Activated naive CD4-positive, alpha-beta T cell (primary cell): ENCODE results near the gene DSCAML1.

ENCODE experiments used
- DNase-seq, 4 experiments: peaks; one replicate each; lab custom pipeline; 2025; lab: John Stamatoyannopoulos, UW

DSCAML1 gene

GRCh38 chr11:117520966-117521365 lies 276.1 kb downstream of the DSCAML1 start:
- DNase-seq, result no peak

GRCh38 chr11:117520201-117520600 lies 276.8 kb downstream of the DSCAML1 start:
- DNase-seq, result no peak

DNA sequence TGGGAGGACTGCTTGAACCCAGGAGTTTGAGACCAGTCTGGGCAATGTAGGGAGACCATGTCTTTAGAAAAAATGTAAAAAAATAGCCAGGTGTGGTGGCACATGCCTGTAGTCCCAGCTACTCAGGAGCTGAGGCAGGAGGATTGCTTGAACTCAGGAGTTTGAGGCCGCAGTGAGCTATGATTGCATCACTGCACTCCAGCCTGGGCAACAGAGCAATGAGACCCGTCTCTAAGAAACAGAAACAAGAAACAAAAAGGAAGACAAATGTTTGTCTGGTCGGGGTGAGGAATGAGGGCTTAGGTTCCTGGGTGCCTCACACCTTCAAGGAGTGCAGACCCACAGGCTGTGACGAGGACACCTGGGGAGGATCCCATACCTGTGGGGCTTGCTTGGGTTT lies 277.4 kb downstream of the DSCAML1 start:
- DNase-seq, result no peak

- DNase-seq, result no peak
Observed at GRCh38 chr11:117519170-117519569, 277.8 kb downstream of the DSCAML1 start.

DNA sequence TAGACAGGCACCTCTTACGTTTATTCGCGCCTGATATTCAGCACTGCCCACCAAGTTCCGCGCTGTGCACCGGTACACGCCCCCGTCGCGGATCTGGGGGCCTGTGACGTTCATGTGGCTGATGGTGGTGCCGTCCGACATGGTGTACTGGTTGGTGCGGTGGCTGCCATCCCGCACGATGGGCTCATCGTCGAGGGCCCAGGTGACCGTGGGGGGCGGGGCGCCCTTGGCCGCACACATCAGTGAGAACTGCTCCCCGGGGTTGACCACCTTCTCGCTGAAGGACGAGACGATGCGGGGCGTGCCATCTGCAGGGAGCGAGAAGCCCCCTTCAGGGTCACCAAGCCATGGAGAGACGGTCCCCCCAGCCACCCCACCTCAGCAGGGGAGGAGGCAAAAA lies 278.6 kb downstream of the DSCAML1 start:
- DNase-seq, result no peak

DNA sequence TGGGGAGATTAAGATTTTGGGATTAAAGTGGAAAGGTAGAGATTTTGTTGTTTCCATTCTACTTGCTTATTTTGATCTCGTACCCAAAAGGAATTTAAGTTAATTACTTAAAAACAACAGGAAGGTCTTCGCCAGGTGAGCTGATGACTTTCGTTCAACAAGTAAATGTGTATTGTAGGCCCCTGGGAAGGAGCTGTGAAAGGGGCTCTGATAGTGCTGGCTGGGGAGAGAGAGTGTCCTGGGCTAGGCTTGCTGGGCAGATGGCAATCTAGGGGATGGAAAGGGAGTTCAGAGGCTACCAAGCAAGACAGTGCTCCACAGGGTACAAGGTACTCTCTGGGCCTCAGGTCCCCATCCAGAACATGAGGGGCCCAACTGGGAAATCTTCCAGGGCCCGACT lies 279.9 kb downstream of the DSCAML1 start:
- DNase-seq, result no peak

DNA sequence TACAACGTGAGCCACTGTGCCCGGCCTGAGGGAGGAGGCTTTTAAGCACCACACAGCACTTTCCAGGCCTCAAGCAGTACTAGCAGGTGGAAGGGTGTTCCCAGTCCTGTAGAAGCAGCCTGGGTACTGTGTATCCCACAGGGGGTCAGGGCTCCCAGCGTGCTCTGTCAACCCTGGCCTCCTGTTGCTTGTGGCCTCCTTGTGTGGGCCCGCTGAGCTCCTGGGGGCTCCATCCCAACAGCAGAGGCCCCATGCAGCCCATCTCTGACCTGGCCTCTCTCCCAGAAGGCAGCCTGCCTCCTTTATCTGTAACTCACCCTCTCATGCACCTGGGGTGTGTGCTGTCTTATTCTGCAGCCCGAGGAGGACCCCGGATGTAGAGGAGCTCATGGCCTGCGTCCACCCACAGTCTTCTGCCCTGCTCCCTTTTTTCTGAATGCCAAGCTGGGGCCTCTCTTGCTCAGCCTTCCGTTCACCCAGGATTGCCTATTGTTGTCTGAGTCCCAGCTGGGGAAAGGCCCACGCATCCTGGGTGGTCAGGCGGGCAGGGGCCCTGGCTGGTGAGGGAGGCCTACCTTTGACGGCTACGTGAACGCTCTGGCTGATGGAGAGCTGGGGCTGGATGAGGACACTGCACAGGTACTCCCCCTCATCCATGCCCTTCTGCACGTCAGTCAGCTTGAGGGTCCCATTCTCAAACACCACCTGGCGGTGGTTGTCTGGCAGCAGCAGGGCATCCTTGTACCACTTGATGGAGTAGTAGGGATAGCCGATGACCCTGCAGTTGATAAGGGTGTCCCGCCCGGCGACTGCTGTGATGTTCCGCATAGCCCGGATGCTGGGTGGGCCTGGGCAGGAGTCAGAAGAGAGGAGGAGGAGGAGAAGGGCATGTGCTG lies 280.9 kb downstream of the DSCAML1 start:
- no peak for DNase-seq

DNA sequence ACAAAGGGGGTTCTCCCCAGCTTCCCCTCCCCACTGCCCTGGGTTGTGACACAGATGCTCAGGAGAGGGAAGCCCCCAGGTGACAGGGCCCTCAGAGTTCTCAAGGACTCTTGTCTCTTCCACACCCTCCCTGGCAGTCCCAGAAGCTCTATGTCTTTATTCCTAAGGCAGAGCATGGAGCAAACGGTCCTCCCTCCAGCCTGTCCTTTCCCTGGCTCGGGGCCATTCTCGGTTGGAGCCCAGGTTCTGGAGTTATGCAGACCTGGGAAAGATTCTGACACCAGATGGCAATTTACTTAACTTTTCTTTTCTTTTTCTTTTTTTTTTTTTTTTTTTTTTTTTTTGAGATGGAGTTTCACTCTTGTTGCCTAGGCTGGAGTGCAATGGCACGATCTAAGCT lies 282.8 kb downstream of the DSCAML1 start:
- DNase-seq, result no peak

GRCh38 chr11:117513666-117514065 lies 283.4 kb downstream of the DSCAML1 start:
- DNase-seq, result no peak

GRCh38 chr11:117511931-117512539 lies 285.0 kb downstream of the DSCAML1 start:
- no peak for DNase-seq

DNA sequence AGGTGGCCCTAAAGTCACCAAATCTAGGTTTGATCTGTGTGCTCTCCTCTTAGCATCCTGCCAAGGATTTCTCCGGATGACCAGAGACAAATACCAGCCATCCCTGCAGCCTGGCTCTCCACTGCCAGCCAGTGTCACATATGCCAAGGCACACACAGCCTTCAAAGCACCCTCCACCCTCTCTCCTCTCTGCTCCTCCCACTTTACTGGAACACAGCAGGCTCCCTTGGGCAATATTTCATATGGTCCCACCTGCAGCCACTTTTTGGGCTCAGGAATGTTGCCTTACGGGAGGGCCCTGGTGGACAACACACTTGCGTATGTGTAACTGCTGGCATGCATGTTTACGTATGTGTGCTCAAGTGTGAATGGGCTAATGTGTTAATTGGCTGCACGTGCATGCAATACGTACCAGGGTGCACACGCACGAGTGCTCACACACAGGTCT lies 285.5 kb downstream of the DSCAML1 start:
- no peak for DNase-seq

- no peak for DNase-seq
Observed at GRCh38 chr11:117510646-117511045, 286.4 kb downstream of the DSCAML1 start.

DNA sequence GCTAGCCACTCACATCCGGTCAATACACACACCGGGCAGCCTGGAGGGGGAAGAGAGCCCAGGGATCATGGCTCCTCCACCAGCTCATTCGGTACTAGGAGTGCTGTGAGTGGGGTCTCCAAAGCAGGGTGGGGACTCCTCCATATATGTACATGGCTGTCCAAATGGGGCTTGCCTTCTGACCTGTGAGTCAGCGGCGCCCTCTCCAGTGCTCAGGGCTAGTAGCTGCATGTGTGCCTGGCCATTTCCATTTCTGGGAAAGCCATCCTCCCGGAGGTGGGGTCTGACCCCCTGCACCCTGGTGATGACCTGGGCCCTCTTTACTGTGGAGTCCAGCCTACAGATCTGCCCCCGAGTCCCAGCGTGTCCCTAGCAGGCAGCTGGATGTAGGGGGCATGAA lies 287.5 kb downstream of the DSCAML1 start:
- DNase-seq, result no peak

DNA sequence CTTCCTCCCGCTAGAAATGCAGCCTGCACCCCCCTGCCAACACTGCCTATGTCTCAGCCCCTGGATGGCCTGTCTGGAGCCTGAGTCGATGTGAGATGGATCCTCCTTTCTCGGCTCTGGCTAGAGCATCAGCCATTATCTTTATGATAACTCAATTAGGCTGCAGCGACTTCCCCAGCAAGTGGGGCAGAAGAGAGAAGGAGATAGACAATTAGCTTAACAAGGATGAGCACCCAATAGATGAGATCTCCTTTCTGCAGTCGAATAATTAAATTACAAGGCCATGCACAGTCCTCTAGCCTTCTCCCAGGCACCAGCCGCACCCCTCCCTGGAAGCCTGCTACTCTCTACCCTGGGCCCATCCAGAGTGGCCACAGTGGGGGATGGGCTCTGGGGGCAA lies 290.0 kb downstream of the DSCAML1 start:
- DNase-seq, result no peak

GRCh38 chr11:117505285-117505970 lies 291.6 kb downstream of the DSCAML1 start:
- DNase-seq, result no peak

GRCh38 chr11:117502779-117503100 lies 294.3 kb downstream of the DSCAML1 start:
- no peak for DNase-seq

- DNase-seq, result no peak
Observed at GRCh38 chr11:117502015-117502778, 294.8 kb downstream of the DSCAML1 start.

DNA sequence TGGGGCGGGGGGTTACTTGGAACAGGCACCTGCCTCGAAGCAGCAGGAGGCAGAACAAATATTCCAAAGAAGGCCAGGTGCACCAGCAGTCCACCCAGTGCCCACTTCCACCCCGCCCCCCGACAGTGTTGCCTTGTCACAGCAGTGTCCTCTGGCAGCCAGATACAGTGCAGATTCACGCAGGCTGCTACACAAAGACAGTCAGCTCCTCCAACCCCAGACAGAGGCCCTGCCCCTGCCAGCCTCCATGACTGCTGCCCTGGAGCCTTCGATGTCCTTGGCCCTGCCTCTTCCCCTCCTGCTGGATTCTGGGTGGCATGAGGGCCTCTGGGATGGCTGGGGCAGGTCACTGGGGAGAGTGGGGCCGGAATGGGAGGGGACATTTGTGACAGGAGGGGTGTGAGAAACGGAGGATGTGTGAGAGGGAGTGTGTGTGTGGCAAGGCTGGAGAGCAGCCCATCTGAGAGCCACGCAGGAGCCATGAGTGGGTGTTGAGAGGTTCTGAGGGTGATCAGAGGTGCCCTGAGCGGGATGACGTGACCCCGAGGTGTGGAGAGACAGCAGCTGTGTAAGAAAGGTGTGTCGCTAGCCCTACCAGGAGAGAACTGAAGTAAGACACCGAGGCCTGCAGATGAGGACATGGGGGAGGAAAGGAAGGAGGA lies 295.6 kb downstream of the DSCAML1 start:
- no peak for DNase-seq

DNA sequence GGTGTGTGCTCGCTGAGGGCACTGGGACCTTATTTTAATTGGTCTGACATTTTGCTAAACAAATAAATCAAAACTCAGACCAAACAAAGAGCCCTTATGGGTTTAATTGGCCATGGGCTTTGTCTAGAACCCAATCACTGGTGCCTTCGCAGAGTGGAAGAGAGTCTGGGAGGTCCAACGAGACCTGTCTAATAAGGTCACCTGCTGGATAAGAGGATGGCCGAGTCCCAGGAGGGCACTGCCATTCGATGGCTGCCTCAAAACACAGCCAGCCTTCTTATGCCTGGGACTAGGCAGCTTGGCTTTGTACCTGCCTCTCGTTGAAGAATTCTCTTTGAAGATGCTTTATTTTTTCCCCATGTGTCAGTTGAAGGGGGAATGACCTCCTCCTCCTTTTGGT lies 298.2 kb downstream of the DSCAML1 start:
- DNase-seq, result no peak

- no peak for DNase-seq
Observed at GRCh38 chr11:117497206-117497951, 299.6 kb downstream of the DSCAML1 start.

- no peak for DNase-seq
Observed at GRCh38 chr11:117495357-117495756, 301.7 kb downstream of the DSCAML1 start.
